ENCODE measurements around the gene NBPF3. TPM values are rescaled to one million over a fixed set of nuclear protein-coding genes. Genes with fewer than 3 reads are reported as not detected.
"Not testable (repeated sequence)": the region's sequence is repeated elsewhere in the genome, so short reads cannot be mapped to it uniquely, and the experiment has no call there.

The NBPF3 gene
- total RNA-seq, 1 experiment from 2014 or later = 17.3 TPM

GRCh38 chr1:21467946-21468345 is 28.0 kb downstream of the NBPF3 start:
- DNase-seq (ENCODE audit: low read depth, low spot score); BruUV-seq (replicated peaks): not testable (repeated sequence)

GRCh38 chr1:21468599-21468998 is 28.7 kb downstream of the NBPF3 start:
- RAD21 ChIA-PET (ENCODE audit: low non-redundant PET in 1 of 2, low total read pairs in 2 of 2, uncharacterized antibody in 2 of 2, unreplicated experiment in 2 of 2) = no interaction called here
- Histone ChIP-seq H4K20me1 (ENCODE audit: insufficient read depth) (no peaks in the 10 kb centered on the region), H3K79me2 (ENCODE audit: insufficient read depth, low read length) (no peaks in the 10 kb centered on the region), H3K36me3 (ENCODE audit: control insufficient read depth in 1 of 2, insufficient read depth in 2 of 2, low read length in 2 of 2) (no peaks in the 10 kb centered on the region; a peak in 1 of 4 replicates), H3K9me3 (ENCODE audit: control insufficient read depth in 1 of 2, insufficient read depth in 1 of 2, low read depth in 1 of 2, low read length in 2 of 2) (no peaks in the 10 kb centered on the region), H3K9ac (ENCODE audit: low read length) (no peak overlapping the region), H3K4me2 (ENCODE audit: low read length) (no peak overlapping the region), H3K9me2 (ENCODE audit: insufficient read depth) (no peaks in the 10 kb centered on the region), H3K4me3 (replicated peaks in 1 of 2; ENCODE audit: low read depth in 1 of 2, low read length in 2 of 2) (no peak overlapping the region), H3K27me3 (ENCODE audit: insufficient read depth, low read length) (no peaks in the 10 kb centered on the region), H3K27ac (ENCODE audit: low read depth, low read length) (no peak overlapping the region), H2AFZ (ENCODE audit: low read depth, low read length, poor library complexity, severe bottlenecking) (no peak overlapping the region), H3K4me1 (ENCODE audit: control insufficient read depth in 1 of 2, insufficient read depth in 2 of 2, low read length in 2 of 2) (no peaks in the 10 kb centered on the region)
- BruUV-seq (replicated peaks) = no TSS peak
- TF ChIP-seq CTCF (IDR thresholded peaks at IDR 0.05 in 2 of 3, conservative IDR thresholded peaks at IDR 0.05 in 1 of 3; ENCODE audit: borderline replicate concordance in 1 of 3, insufficient read depth in 1 of 3, low read depth in 2 of 3, low read length in 2 of 3) (peak; percentile 12 to 27 (median 22); a peak in 1 of 6 replicates), EZH2 (IDR thresholded peaks at IDR 0.05) (no peak), FOSL1 (IDR thresholded peaks at IDR 0.05; ENCODE audit: low read depth) (no peak), CEBPB (IDR thresholded peaks at IDR 0.05; ENCODE audit: low read depth) (no peak), JUND (IDR thresholded peaks at IDR 0.05) (no peak), RAD21 (IDR thresholded peaks at IDR 0.05; ENCODE audit: low read depth) (peak; percentile 26; the same call in 1 of the 2 replicates), POLR2A (IDR thresholded peaks at IDR 0.05; ENCODE audit: borderline replicate concordance, extremely low read depth, insufficient read depth, insufficient read length) (no peak), SP1 (IDR thresholded peaks at IDR 0.05; ENCODE audit: low read depth) (no peak)
- ATAC-seq (no peak), DNase-seq (ENCODE audit: low read depth, low spot score) (no peak)
- intact Hi-C loops (cut with micrococcal nuclease) = no loop called here
- POLR2A ChIA-PET = no interaction called here
- CTCF ChIA-PET = no interaction called here

More at GRCh38 chr1:21467946-21468345, 28.0 kb downstream of the NBPF3 start:
- H4K20me1 ChIP-seq (ENCODE audit: insufficient read depth); RAD21 ChIA-PET (ENCODE audit: low non-redundant PET in 1 of 2, low total read pairs in 2 of 2, uncharacterized antibody in 2 of 2, unreplicated experiment in 2 of 2); ATAC-seq; H3K9ac ChIP-seq (ENCODE audit: low read length); POLR2A ChIA-PET; H3K9me2 ChIP-seq (ENCODE audit: insufficient read depth); H3K79me2 ChIP-seq (ENCODE audit: insufficient read depth, low read length); H3K27ac ChIP-seq (ENCODE audit: low read depth, low read length); H3K27me3 ChIP-seq (ENCODE audit: insufficient read depth, low read length); H3K4me2 ChIP-seq (ENCODE audit: low read length); H3K4me3 ChIP-seq (replicated peaks in 1 of 2; ENCODE audit: low read depth in 1 of 2, low read length in 2 of 2); H2AFZ ChIP-seq (ENCODE audit: low read depth, low read length, poor library complexity, severe bottlenecking); H3K36me3 ChIP-seq (ENCODE audit: control insufficient read depth in 1 of 2, insufficient read depth in 2 of 2, low read length in 2 of 2); H3K4me1 ChIP-seq (ENCODE audit: control insufficient read depth in 1 of 2, insufficient read depth in 2 of 2, low read length in 2 of 2); CTCF ChIA-PET; intact Hi-C loops (cut with micrococcal nuclease); H3K9me3 ChIP-seq (ENCODE audit: control insufficient read depth in 1 of 2, insufficient read depth in 1 of 2, low read depth in 1 of 2, low read length in 2 of 2): not testable (repeated sequence)
